Esophagus squamous epithelium (tissue), 5 donors: ENCODE data around the gene LGALS12. TPM values are rescaled to one million over a fixed set of nuclear protein-coding genes. Genes with fewer than 3 reads are reported as not detected.

ENCODE experiments used
- DNase-seq: peaks from one replicate; lab custom pipeline; 2025; lab: John Stamatoyannopoulos, UW
- H3K27ac ChIP-seq, 4 donors: fragments of 200-600 bp; sonication (generic); one replicate each; pipeline ENCODE4 v1.5.1; 2016 to 2019; ENCODE audit warnings: mild to moderate bottlenecking in 1 of 4
- H3K27me3 ChIP-seq, 4 donors: fragments of 200-600 bp; sonication (generic); 1 replicate in 3 of 4; 2 replicates in 1 of 4; pipeline versions ENCODE4 v1.5.1 to v1.6.0; 2017 to 2021; ENCODE audit warnings: antibody characterized with exemption in 1 of 4
- H3K36me3 ChIP-seq, 3 donors: fragments of 200-600 bp; sonication (generic); one replicate each; pipeline ENCODE4 v1.5.1; 2016 to 2019
- H3K4me1 ChIP-seq, 3 donors: fragments of 200-600 bp; sonication (generic); one replicate each; pipeline ENCODE4 v1.5.1; 2017 to 2019
- H3K4me3 ChIP-seq, 4 donors: fragments of 200-600 bp; sonication (generic); 1 replicate in 3 of 4; 2 replicates in 1 of 4; pipeline ENCODE4 v1.5.1; 2016 to 2019; ENCODE audit warnings: mild to moderate bottlenecking in 2 of 4, moderate library complexity in 1 of 4
- H3K9me3 ChIP-seq, 3 donors: fragments of 200-600 bp; sonication (generic); one replicate each; pipeline ENCODE4 v1.5.1; 2016 to 2019
- CTCF ChIP-seq, 6 experiments: fragments of 450-650 bp in 4 of 6; fragments of 200-600 bp in 2 of 6; sonication (generic) in 2 of 6; IDR thresholded peaks; one replicate each; pipeline ENCODE4 v1.5.1; 2016 to 2019; ENCODE audit warnings: antibody characterized with exemption in 6 of 6, mild to moderate bottlenecking in 4 of 6, moderate library complexity in 4 of 6
- POLR2A ChIP-seq, 4 donors: fragments of 450-650 bp; IDR thresholded peaks; one replicate each; pipeline ENCODE4 v1.6.1; 2017; ENCODE audit warnings: antibody characterized with exemption in 4 of 4, mild to moderate bottlenecking in 4 of 4, moderate library complexity in 3 of 4
- WGBS, 2 donors: methylation state at CpG; one replicate each; pipeline ENCODE4 v1.1.5; 2018; 5-methylcytosine and 5-hydroxymethylcytosine counted together
- intact Hi-C: fragments of 100-400 bp; cut with DNase I; formaldehyde crosslinking; loops from one replicate; pipeline ENCODE4 v1.15.0; 2022
- total RNA-seq, 4 donors: library from RNA; depleted of rRNA; stranded (reverse); fragments of >200 nt; gene quantifications; one replicate each; pipeline ENCODE4 v1.1.0, GENCODE V29; 2016
- donor health status: DM: yes; HTN: yes; CAD: no.

Gene LGALS12
- total RNA-seq, 4 donors from 2014 or later = not detected

- intact Hi-C loops = no loop called here
Observed at GRCh38 chr11:63564784-63565350, 59.0 kb downstream of the LGALS12 start.

More at GRCh38 chr11:63564784-63565350, 59.0 kb downstream of the LGALS12 start:
- peak overlapping the region; percentile 84 to 90 (median 88) for H3K27ac ChIP-seq
- DNase-seq = no peak
- WGBS, 2 donors = 41 to 60% methylated on average over 4 of the region's 4 CpGs
- no peaks in the 10 kb centered on the region for H3K36me3 ChIP-seq
- H3K4me3 ChIP-seq = no peak overlapping the region
- no peaks in the 10 kb centered on the region for H3K9me3 ChIP-seq
- TF ChIP-seq CTCF (IDR thresholded peaks at IDR 0.05) (peak in 1 of 6 experiments; percentile 30), POLR2A (IDR thresholded peaks at IDR 0.05) (no peak)
- H3K27me3 ChIP-seq = no peaks in the 10 kb centered on the region
- H3K4me1 ChIP-seq = peaks cover 30 to 66% (median 40%) of the 10 kb centered on the region in 3 donors

Other genes starting within 250 kb of the LGALS12 start
- not detected for gene SLC22A9, start 136.3 kb upstream of the LGALS12 start, total RNA-seq
- 1 to 10 TPM in 2 of 4 donors, under 1 TPM in 1, not detected in 1; 0.13 to 1.3 (median 1.1) TPM for gene PLAAT5, start 14.9 kb upstream of the LGALS12 start, total RNA-seq
- 10 to 100 TPM in 2 of 4 donors, 1 to 10 TPM in 2; 3.9 to 32.6 (median 11.7) TPM for gene PLAAT4, start 30.7 kb downstream of the LGALS12 start, total RNA-seq
- under 1 TPM in 1 of 4 donors, not detected in 3; 0.47 TPM for gene PLAAT2, start 57.3 kb downstream of the LGALS12 start, total RNA-seq
- 10 to 100 TPM in 1 of 4 donors, 1 to 10 TPM in 2, under 1 TPM in 1; 0.57 to 15.4 (median 4.5) TPM for gene PLAAT3, start 108.3 kb downstream of the LGALS12 start, total RNA-seq
- 10 to 100 TPM; 39.1 to 79.7 (median 55.3) TPM for gene ATL3, start 165.3 kb downstream of the LGALS12 start, total RNA-seq
- 10 to 100 TPM; 48.0 to 78.3 (median 58.4) TPM for gene RTN3, start 175.4 kb downstream of the LGALS12 start, total RNA-seq